IMR-90 (cell line): ENCODE results near the gene ERGIC1. TPM values are rescaled to one million over a fixed set of nuclear protein-coding genes. Genes with fewer than 3 reads are reported as not detected.

ENCODE experiments used
- ATAC-seq: fragments of 200-7000 bp; cut with Tn5 transposase; 2 replicates; pipeline ENCODE4 v1.9.1; 2020; ENCODE audit warnings: low read depth, mild to moderate bottlenecking, moderate library complexity
- BruUV-seq: library from RNA; stranded (reverse); fragments of 400-500 nt; replicated peaks from 2 replicates; lab custom pipeline; 2021; lab: Mats Ljungman, UMichigan
- CTCF ChIA-PET: fragments of 300-600 bp; formaldehyde crosslinking; extraction: SDS; loops from one replicate; lab custom pipeline; 2021; ENCODE audit warnings: antibody characterized with exemption; lab: Yijun Ruan, JAX
- POLR2A ChIA-PET: fragments of 300-600 bp; sonication (Branson Sonifier 250); formaldehyde crosslinking; loops from one replicate; lab custom pipeline; 2022; ENCODE audit warnings: antibody characterized with exemption; ENCODE audit not compliant: unreplicated experiment; lab: Charles Lee
- DNase-seq: peaks from one replicate; pipeline ENCODE4 v3.0.0; 2013
- H2AFZ ChIP-seq: replicated peaks from 2 replicates; pipeline ENCODE3; 2013; ENCODE audit warnings: low read length, mild to moderate bottlenecking; ENCODE audit not compliant: poor library complexity
- H2AK5ac ChIP-seq: 2 replicates; pipeline ENCODE4 v1.6.1; 2013; ENCODE audit warnings: low read depth, low read length, inconsistent platforms
- H2AK9ac ChIP-seq: replicated peaks from 2 replicates; pipeline ENCODE3; 2013; ENCODE audit warnings: mild to moderate bottlenecking, low read depth, low read length, moderate library complexity; ENCODE audit not compliant: poor library complexity
- H2BK120ac ChIP-seq: 2 replicates; pipeline ENCODE4 v1.6.1; 2013; ENCODE audit warnings: low read depth, low read length, inconsistent platforms
- H2BK15ac ChIP-seq: 3 replicates; pipeline ENCODE4 v1.6.1; 2013; ENCODE audit warnings: low read depth, low read length, inconsistent platforms
- H2BK20ac ChIP-seq: 2 replicates; pipeline ENCODE4 v1.6.1; 2013; ENCODE audit warnings: low read depth, mild to moderate bottlenecking, inconsistent platforms, low read length, moderate library complexity
- H2BK5ac ChIP-seq: 2 replicates; pipeline ENCODE4 v1.6.1; 2013; ENCODE audit warnings: mild to moderate bottlenecking, low read depth, low read length, inconsistent platforms; ENCODE audit not compliant: poor library complexity, severe bottlenecking
- H3K14ac ChIP-seq: replicated peaks from 2 replicates; pipeline ENCODE4 v1.6.1; 2013; ENCODE audit warnings: low read depth, low read length, inconsistent platforms
- H3K18ac ChIP-seq: 2 replicates; pipeline ENCODE4 v1.6.1; 2013; ENCODE audit warnings: low read depth, low read length, control low read depth
- H3K23ac ChIP-seq: 2 replicates; pipeline ENCODE4 v1.6.1; 2013; ENCODE audit warnings: low read depth, low read length, inconsistent platforms
- H3K27ac ChIP-seq: 2 replicates; pipeline ENCODE4 v1.5.1; 2013; ENCODE audit warnings: mild to moderate bottlenecking, control low read depth, low read length; ENCODE audit not compliant: insufficient read depth
- H3K27me3 ChIP-seq: 2 replicates; pipeline ENCODE4 v1.6.1; 2013; ENCODE audit warnings: low read length; ENCODE audit not compliant: control insufficient read depth, insufficient read depth
- H3K36me3 ChIP-seq: 2 replicates; pipeline ENCODE4 v1.6.1; 2013; ENCODE audit warnings: low read length, mixed read lengths; ENCODE audit not compliant: control insufficient read depth, insufficient read depth
- H3K4ac ChIP-seq: 2 replicates; pipeline ENCODE4 v1.6.1; 2013; ENCODE audit warnings: low read depth, low read length, inconsistent platforms
- H3K4me1 ChIP-seq: 2 replicates; pipeline ENCODE4 v1.6.1; 2013; ENCODE audit warnings: low read length, mixed read lengths; ENCODE audit not compliant: control insufficient read depth, insufficient read depth
- H3K4me2 ChIP-seq: 2 replicates; pipeline ENCODE4 v1.6.1; 2013; ENCODE audit warnings: low read depth, mild to moderate bottlenecking, control low read depth, low read length, moderate library complexity
- H3K4me3 ChIP-seq: 2 replicates; pipeline ENCODE4 v1.5.1; 2013; ENCODE audit warnings: low read depth, mild to moderate bottlenecking, control low read depth, low read length, moderate library complexity; ENCODE audit not compliant: insufficient read depth
- H3K56ac ChIP-seq: 2 replicates; pipeline ENCODE4 v1.6.1; 2013; ENCODE audit warnings: low read length, inconsistent platforms; ENCODE audit not compliant: insufficient read depth; ENCODE audit errors: extremely low read depth
- H3K79me1 ChIP-seq, 2 experiments: 2 replicates each; pipeline ENCODE4 v1.6.1; 2013; ENCODE audit warnings: low read length in 2 of 2, inconsistent platforms in 1 of 2, low read depth in 1 of 2
- H3K9ac ChIP-seq: 2 replicates; pipeline ENCODE4 v1.6.1; 2013; ENCODE audit warnings: low read depth, low read length, control low read depth
- H3K9me1 ChIP-seq: 2 replicates; pipeline ENCODE4 v1.6.1; 2013; ENCODE audit warnings: low read length, inconsistent platforms; ENCODE audit not compliant: insufficient read depth
- H3K9me3 ChIP-seq: 2 replicates; pipeline ENCODE4 v1.6.1; 2013; ENCODE audit warnings: low read length; ENCODE audit not compliant: control insufficient read depth, insufficient read depth
- H4K20me1 ChIP-seq: 2 replicates; pipeline ENCODE4 v1.6.1; 2013; ENCODE audit warnings: low read length, inconsistent platforms; ENCODE audit not compliant: insufficient read depth
- H4K5ac ChIP-seq: 2 replicates; pipeline ENCODE4 v1.6.1; 2013; ENCODE audit warnings: mild to moderate bottlenecking, low read depth, low read length, control low read depth
- H4K8ac ChIP-seq, 2 experiments: 2 replicates each; pipeline ENCODE4 v1.6.1; 2013; ENCODE audit warnings: low read depth in 2 of 2, low read length in 2 of 2, control low read depth in 1 of 2, inconsistent platforms in 1 of 2
- H4K91ac ChIP-seq: 2 replicates; pipeline ENCODE4 v1.6.1; 2013; ENCODE audit warnings: low read depth, low read length, inconsistent platforms; ENCODE audit not compliant: insufficient read depth
- BHLHE40 ChIP-seq: fragments of 150-350 bp; IDR thresholded peaks from 2 replicates; pipeline ENCODE4 v1.6.1; 2016; ENCODE audit warnings: mild to moderate bottlenecking, low read depth, low read length
- CEBPB ChIP-seq: IDR thresholded peaks from 2 replicates; pipeline ENCODE4 v1.6.1; 2012; ENCODE audit warnings: low read depth, low read length, improper control_type of control experiment
- CHD1 ChIP-seq: IDR thresholded peaks from 2 replicates; pipeline ENCODE4 v1.6.1; 2012; ENCODE audit warnings: low read depth, low read length, improper control_type of control experiment
- FOS ChIP-seq: fragments of 150-350 bp; IDR thresholded peaks from 2 replicates; pipeline ENCODE4 v1.6.1; 2016; ENCODE audit warnings: low read depth, low read length
- MAFK ChIP-seq: IDR thresholded peaks from 2 replicates; pipeline ENCODE4 v1.6.1; 2012; ENCODE audit warnings: low read depth, low read length, improper control_type of control experiment
- MAZ ChIP-seq: IDR thresholded peaks from 2 replicates; pipeline ENCODE4 v1.6.1; 2012; ENCODE audit warnings: low read depth, mild to moderate bottlenecking, low read length, improper control_type of control experiment, moderate library complexity, borderline replicate concordance
- MXI1 ChIP-seq: IDR thresholded peaks from 2 replicates; pipeline ENCODE4 v1.6.1; 2012; ENCODE audit warnings: low read depth, mild to moderate bottlenecking, low read length, moderate library complexity, borderline replicate concordance
- NFE2L2 ChIP-seq: fragments of 150-350 bp; IDR thresholded peaks from 2 replicates; pipeline ENCODE4 v1.6.1; 2016; ENCODE audit warnings: low read depth, mild to moderate bottlenecking, low read length
- POLR2A ChIP-seq: IDR thresholded peaks from 2 replicates; pipeline ENCODE4 v1.6.1; 2012; ENCODE audit warnings: mild to moderate bottlenecking, low read depth, low read length
- RCOR1 ChIP-seq: IDR thresholded peaks from 2 replicates; pipeline ENCODE4 v1.6.1; 2012; ENCODE audit warnings: mild to moderate bottlenecking, low read length, improper control_type of control experiment; ENCODE audit not compliant: insufficient replicate concordance
- RFX5 ChIP-seq: IDR thresholded peaks from 2 replicates; pipeline ENCODE4 v1.8.0; 2012; ENCODE audit warnings: low read depth, mild to moderate bottlenecking, low read length, moderate library complexity
- SMC3 ChIP-seq: fragments of 150-350 bp; IDR thresholded peaks from 2 replicates; pipeline ENCODE4 v1.6.1; 2016; ENCODE audit warnings: low read depth, mild to moderate bottlenecking, antibody characterized with exemption, low read length, moderate library complexity
- WGBS, 2 experiments: methylation state at CpG; one replicate each; pipeline versions ENCODE4 v1.1.5 to v1.1.7; 2013; ENCODE audit warnings: missing lambda C conversion rate in 2 of 2; ENCODE audit not compliant: insufficient read length in 1 of 2; ENCODE audit errors: extremely low coverage in 2 of 2; 5-methylcytosine and 5-hydroxymethylcytosine counted together
- dilution Hi-C: fragments of 300-500 bp; cut with HindIII; formaldehyde crosslinking; loops from one replicate; pipeline ENCODE4 v1.14.3; 2018; ENCODE audit warnings: low sequenced_read_pairs; ENCODE audit not compliant: unreplicated experiment
- in situ Hi-C: fragments of 300-500 bp; cut with MboI; formaldehyde crosslinking; loops from 3 replicates; pipeline ENCODE4 v1.14.3; 2019; ENCODE audit warnings: low sequenced_read_pairs, inconsistent platforms, mixed read lengths
- intact Hi-C: fragments of 100-400 bp; cut with micrococcal nuclease; formaldehyde crosslinking; loops from 2 replicates; pipeline ENCODE4 v1.10.0; 2022
- polyA plus RNA-seq, 3 experiments: library from polyadenylated mRNA; depleted of rRNA; stranded (reverse); fragments of >200 nt; gene quantifications; 2 replicates each; pipeline ENCODE4 v1.2.3, GENCODE V29; 2012; ENCODE audit warnings: low replicate concordance in 1 of 3
- total RNA-seq: library from RNA; depleted of rRNA; stranded (reverse); fragments of >200 nt; gene quantifications from 2 replicates; pipeline ENCODE4 v1.2.3, GENCODE V29; 2012
- TF ChIP-seq, protein P1 (sequence below): conservative IDR thresholded peaks from 2 replicates; pipeline ENCODE4 v1.5.1; 2012; ENCODE audit warnings: mild to moderate bottlenecking, low read depth, low read length, improper control_type of control experiment
- TF ChIP-seq, protein P2 (sequence below): fragments of 150-350 bp; IDR thresholded peaks from 2 replicates; pipeline ENCODE4 v1.6.1; 2016; ENCODE audit warnings: low read depth, mild to moderate bottlenecking, low read length, moderate library complexity, borderline replicate concordance

The ERGIC1 gene
- total and polyA plus RNA-seq, 2 of the 4 experiments (the other 2 are of a cell fraction), result 134 to 192 TPM

DNA sequence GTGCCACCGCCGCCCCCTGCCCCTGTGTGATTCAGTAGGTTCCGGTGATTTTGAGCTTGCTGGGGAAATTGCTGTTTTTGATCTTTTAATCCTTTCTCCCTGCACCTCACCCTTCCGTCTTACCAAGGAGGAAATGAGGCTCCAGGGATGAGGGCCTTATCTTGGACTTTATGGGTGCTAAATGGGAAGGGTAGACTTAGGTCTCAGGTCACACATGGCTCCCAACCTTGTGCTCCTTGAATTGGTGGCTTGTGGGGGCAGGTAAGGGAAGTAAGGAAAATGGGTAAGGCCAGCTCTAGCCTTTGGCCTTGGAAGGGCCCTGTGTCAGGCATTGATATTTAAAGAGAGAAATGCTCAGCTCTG lies 1.9 kb downstream of the ERGIC1 start:
- Histone ChIP-seq H2AK9ac (peak overlapping the region; percentile 46), H2AFZ (no peak overlapping the region), H3K79me1 (peaks cover 7 to 87% of the 10 kb centered on the region in 2 experiments; a peak in 3 of 4 replicates), H3K23ac (peak overlapping the region; percentile 85), H3K4me2 (peak overlapping the region; percentile 81), H2BK5ac (no peak overlapping the region), H3K4me3 (no peak overlapping the region), H3K36me3 (peaks cover 22% of the 10 kb centered on the region), H3K56ac (no peak overlapping the region), H3K9me3 (no peaks in the 10 kb centered on the region), H3K9ac (peak overlapping the region; percentile 88), H2BK20ac (no peak overlapping the region), H3K27ac (peak overlapping the region; percentile 3; the same call in 1 of the 2 replicates), H2BK120ac (peak overlapping the region; percentile 71; the same call in 1 of the 2 replicates), H2BK15ac (peak overlapping the region; percentile 61; the same call in 1 of the 3 replicates), H4K8ac (peak overlapping the region in 1 of 2 experiments; percentile 62; a peak in 3 of 4 replicates), H3K9me1 (peaks cover 40% of the 10 kb centered on the region), H3K14ac (peak overlapping the region; percentile 84), H3K18ac (no peak overlapping the region), H4K91ac (0 out of 2 replicates have a peak overlapping the region, but pooled peaks have one; percentile 18), H2AK5ac (peak overlapping the region; percentile 83), H3K4me1 (peaks cover 25% of the 10 kb centered on the region), H4K5ac (no peak overlapping the region), H3K27me3 (no peaks in the 10 kb centered on the region), H4K20me1 (peaks cover 20% of the 10 kb centered on the region; the same call in 1 of the 2 replicates), H3K4ac (peak overlapping the region; percentile 71)
- TF ChIP-seq MAFK (no peak), FOS (no peak), BHLHE40 (no peak), RCOR1 (no peak), RFX5 (no peak), CEBPB (no peak), CHD1 (no peak), SMC3 (no peak), MAZ (no peak), NFE2L2 (no peak), POLR2A (no peak), MXI1 (no peak)
- TF ChIP-seq, protein P1, sequence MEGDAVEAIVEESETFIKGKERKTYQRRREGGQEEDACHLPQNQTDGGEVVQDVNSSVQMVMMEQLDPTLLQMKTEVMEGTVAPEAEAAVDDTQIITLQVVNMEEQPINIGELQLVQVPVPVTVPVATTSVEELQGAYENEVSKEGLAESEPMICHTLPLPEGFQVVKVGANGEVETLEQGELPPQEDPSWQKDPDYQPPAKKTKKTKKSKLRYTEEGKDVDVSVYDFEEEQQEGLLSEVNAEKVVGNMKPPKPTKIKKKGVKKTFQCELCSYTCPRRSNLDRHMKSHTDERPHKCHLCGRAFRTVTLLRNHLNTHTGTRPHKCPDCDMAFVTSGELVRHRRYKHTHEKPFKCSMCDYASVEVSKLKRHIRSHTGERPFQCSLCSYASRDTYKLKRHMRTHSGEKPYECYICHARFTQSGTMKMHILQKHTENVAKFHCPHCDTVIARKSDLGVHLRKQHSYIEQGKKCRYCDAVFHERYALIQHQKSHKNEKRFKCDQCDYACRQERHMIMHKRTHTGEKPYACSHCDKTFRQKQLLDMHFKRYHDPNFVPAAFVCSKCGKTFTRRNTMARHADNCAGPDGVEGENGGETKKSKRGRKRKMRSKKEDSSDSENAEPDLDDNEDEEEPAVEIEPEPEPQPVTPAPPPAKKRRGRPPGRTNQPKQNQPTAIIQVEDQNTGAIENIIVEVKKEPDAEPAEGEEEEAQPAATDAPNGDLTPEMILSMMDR, result no peak
- TF ChIP-seq, protein P2, sequence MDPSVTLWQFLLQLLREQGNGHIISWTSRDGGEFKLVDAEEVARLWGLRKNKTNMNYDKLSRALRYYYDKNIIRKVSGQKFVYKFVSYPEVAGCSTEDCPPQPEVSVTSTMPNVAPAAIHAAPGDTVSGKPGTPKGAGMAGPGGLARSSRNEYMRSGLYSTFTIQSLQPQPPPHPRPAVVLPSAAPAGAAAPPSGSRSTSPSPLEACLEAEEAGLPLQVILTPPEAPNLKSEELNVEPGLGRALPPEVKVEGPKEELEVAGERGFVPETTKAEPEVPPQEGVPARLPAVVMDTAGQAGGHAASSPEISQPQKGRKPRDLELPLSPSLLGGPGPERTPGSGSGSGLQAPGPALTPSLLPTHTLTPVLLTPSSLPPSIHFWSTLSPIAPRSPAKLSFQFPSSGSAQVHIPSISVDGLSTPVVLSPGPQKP, result no peak
- POLR2A ChIA-PET, result no interaction called here
- no peak for DNase-seq
- no TSS peak for BruUV-seq
- CTCF ChIA-PET, result no interaction called here
- in situ Hi-C loops (no loop called here), intact Hi-C loops (loop anchor here (10.0 kb wide), 1 partner anchor 121 kb away; no protein-coding TSS in a partner anchor), dilution Hi-C loops (no loop called here)
- whole genome bisulfite sequencing, 2 experiments, result no CpG with 5 or more reads among the region's 4 CpGs
- ATAC-seq, result no peak
